HEK293T (cell line): ENCODE results near the gene SH2D6.

Source experiments
- ARNT ChIP-seq: fragments of 450-650 bp; IDR thresholded peaks from 2 replicates; pipeline ENCODE4 v1.6.1; 2017; ENCODE audit warnings: mild to moderate bottlenecking
- BHLHE40 ChIP-seq: fragments of 450-650 bp; IDR thresholded peaks from 2 replicates; pipeline ENCODE4 v1.6.1; 2016; ENCODE audit warnings: mild to moderate bottlenecking, moderate library complexity, borderline replicate concordance
- ELF4 ChIP-seq: fragments of 450-650 bp; IDR thresholded peaks from 2 replicates; pipeline ENCODE4 v1.6.1; 2017; ENCODE audit warnings: antibody characterized with exemption
- FOXA1 ChIP-seq: fragments of 450-650 bp; IDR thresholded peaks from 2 replicates; pipeline ENCODE4 v1.6.1; 2016; ENCODE audit warnings: mild to moderate bottlenecking
- FOXK2 ChIP-seq: fragments of 450-650 bp; IDR thresholded peaks from 2 replicates; pipeline ENCODE4 v1.6.1; 2016; ENCODE audit warnings: mild to moderate bottlenecking
- FOXM1 ChIP-seq: fragments of 450-650 bp; IDR thresholded peaks from 2 replicates; pipeline ENCODE4 v1.6.1; 2017; ENCODE audit warnings: mild to moderate bottlenecking, borderline replicate concordance
- L3MBTL2 ChIP-seq: fragments of 450-650 bp; conservative IDR thresholded peaks from 2 replicates; pipeline ENCODE4 v1.6.1; 2016; ENCODE audit warnings: mild to moderate bottlenecking
- LEF1 ChIP-seq: fragments of 450-650 bp; IDR thresholded peaks from 2 replicates; pipeline ENCODE4 v1.6.1; 2017; ENCODE audit warnings: mild to moderate bottlenecking, borderline replicate concordance
- NFRKB ChIP-seq: fragments of 450-650 bp; IDR thresholded peaks from 2 replicates; pipeline ENCODE4 v1.6.1; 2016; ENCODE audit warnings: mild to moderate bottlenecking, moderate library complexity
- PKNOX1 ChIP-seq: fragments of 450-650 bp; IDR thresholded peaks from 2 replicates; pipeline ENCODE4 v1.6.1; 2016
- SP1 ChIP-seq: fragments of 450-650 bp; IDR thresholded peaks from 2 replicates; pipeline ENCODE4 v1.6.1; 2017
- SUZ12 ChIP-seq: fragments of 450-650 bp; IDR thresholded peaks from 2 replicates; pipeline ENCODE4 v1.6.1; 2016; ENCODE audit warnings: mild to moderate bottlenecking
- TARDBP ChIP-seq: fragments of 450-650 bp; IDR thresholded peaks from 2 replicates; pipeline ENCODE4 v1.6.1; 2016
- ZNF384 ChIP-seq: fragments of 450-650 bp; IDR thresholded peaks from 2 replicates; pipeline ENCODE4 v1.6.1; 2016

GRCh38 chr2:85419009-85419675 lies 628 bp downstream of the SH2D6 start:
- TF ChIP-seq SUZ12 (no peak), BHLHE40 (no peak), FOXM1 (no peak), FOXK2 (no peak), SP1 (no peak), LEF1 (no peak), FOXA1 (no peak), TARDBP (no peak), ELF4 (no peak), PKNOX1 (no peak), ARNT (no peak), NFRKB (no peak), ZNF384 (no peak), L3MBTL2 (no peak)
